GM21786 (cell line): ENCODE data around the gene FEZ2.

ENCODE experiments used
- ATAC-seq: cut with Tn5 transposase; IDR thresholded peaks from one replicate; pipeline ENCODE4 v1.9.1; 2021; ENCODE audit not compliant: unreplicated experiment

FEZ2 gene

DNA sequence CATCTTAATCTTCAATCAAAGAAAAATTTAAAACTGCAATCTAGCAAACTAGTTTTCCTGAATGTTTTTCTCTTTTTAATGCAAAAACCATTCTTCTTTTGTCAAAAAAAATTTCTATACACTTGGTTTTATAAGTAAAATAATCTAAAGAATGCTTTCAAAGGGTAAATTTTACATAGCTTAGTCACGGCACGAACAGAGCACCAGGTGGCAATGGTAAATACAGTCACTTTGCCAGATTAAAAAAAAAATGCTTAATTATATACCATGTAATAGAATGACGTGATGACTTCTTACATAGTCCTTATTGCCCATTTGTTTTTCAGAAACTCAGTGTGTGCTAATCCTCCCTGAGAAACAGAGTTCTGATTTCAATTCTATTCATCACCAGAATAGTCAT is 10.4 kb downstream of the FEZ2 start:
- no peak for ATAC-seq

DNA sequence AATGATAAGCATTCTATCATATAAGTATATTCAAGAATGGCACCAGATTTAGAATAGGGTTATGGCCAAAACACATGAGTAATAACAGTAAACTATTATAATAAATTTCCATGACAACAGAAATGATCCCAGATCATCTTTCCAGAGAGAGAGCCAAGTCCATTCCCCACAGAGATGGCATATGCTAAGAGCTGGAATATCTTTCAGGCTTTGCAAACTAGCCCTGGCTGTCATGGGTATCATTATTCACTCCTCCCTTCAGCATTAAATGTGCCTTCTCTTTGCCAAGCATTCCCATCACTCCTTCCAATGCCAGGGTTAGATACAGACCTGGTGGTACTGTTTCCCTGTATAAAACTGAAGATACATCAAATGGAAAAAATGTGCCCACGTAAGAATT is 10.9 kb downstream of the FEZ2 start:
- no peak for ATAC-seq

DNA sequence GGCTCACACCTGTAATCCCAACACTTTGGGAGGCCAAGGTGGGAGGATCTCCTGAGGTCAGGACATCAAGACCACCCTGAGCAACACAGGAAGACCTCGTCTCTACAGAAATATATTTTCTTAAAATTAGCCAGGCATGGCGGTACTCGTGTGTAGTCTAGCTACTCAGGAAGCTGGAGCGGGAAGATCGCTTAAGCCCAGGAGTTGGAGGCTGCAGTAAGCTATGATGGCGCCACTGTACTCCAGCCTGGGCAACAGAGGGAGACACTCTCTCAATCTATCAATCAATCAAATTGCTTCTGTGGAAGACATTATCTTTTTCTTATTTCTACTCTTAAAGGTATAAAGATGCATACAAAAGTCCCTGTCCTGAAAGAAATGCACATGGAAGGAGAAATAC is 11.3 kb downstream of the FEZ2 start:
- ATAC-seq, result no peak

DNA sequence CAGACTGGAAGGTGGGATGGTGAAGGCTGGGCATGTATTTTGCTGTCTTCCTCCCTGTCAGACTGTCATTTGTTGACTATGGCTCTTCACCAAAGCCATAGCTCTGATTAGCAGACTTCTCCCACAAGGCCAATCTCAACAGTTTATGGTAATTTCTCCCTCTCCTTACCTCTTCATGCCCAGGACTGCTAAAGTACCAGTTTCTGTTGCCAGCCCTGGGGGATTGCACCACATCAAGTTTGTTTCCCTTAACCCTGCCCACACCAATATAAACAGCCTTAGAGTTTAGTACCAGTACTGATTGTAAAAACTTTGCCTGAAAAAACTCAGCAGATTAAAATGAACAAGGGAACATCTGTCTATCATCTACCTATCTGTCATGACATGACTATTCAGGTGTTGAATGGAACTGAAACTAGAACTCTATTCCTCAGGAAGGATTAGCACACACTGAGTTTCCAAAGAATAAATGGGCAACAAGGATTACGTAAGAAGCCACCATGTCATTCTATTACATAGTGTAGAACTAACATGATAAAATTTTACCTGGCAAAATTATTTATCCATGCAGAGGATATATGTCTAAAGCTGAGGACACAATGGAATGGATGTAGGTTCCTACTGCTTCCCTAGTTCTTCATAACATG is 13.7 kb downstream of the FEZ2 start:
- no peak for ATAC-seq

DNA sequence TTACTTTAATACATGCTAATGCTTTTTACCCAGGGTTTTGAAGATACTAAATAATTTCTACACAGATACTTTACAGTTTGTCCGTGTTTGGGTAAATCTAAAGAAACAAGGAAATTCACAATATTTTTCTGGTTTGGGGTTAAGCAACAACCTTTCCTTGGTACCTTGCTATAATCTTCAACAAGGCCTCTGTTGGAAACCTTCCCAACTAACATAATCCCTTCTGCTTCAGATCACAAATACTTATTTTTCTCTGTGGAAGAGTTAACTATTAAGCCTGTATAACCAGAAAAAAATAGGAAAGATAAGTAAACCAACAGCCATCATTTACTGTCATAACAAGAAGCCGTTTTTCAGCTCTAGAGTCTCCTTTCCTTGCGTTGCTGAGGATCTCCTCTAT is 15.0 kb downstream of the FEZ2 start:
- no peak for ATAC-seq

DNA sequence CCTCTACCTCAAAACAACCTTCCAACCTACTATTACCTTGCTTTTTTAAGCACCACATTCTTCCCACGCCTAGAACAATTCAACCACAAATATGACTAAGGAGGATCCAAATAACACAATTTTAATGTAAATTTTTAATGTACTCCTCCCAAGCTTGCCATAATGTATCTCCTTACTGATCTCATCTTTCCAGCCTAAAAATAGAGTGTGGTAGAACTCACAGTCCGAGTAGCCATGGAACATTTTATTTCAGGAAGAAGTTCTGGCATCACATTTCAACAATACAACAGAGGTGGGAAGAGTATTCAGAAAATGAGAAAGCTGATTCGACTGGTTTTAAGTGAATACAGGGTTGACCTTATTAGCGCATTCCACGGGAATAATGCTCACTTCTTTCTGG is 15.4 kb downstream of the FEZ2 start:
- no peak for ATAC-seq

DNA sequence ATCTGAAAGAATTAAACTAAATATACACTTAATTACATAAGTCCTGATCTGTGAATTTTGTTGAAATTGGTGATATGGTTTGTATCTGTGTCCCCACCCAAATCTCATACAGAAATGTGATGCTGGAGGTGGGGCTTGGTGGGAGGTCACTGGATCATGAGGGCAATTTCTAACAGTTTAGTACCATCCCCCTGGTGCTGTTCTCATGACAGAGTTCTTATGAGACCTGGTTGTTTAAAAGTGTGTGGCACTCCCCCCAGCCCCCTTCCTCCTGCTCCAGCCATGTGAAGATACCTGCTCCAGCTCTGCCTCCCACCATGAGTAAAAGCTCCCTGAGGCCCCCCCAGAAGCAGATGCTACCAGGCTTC is 18.7 kb downstream of the FEZ2 start:
- no peak for ATAC-seq

DNA sequence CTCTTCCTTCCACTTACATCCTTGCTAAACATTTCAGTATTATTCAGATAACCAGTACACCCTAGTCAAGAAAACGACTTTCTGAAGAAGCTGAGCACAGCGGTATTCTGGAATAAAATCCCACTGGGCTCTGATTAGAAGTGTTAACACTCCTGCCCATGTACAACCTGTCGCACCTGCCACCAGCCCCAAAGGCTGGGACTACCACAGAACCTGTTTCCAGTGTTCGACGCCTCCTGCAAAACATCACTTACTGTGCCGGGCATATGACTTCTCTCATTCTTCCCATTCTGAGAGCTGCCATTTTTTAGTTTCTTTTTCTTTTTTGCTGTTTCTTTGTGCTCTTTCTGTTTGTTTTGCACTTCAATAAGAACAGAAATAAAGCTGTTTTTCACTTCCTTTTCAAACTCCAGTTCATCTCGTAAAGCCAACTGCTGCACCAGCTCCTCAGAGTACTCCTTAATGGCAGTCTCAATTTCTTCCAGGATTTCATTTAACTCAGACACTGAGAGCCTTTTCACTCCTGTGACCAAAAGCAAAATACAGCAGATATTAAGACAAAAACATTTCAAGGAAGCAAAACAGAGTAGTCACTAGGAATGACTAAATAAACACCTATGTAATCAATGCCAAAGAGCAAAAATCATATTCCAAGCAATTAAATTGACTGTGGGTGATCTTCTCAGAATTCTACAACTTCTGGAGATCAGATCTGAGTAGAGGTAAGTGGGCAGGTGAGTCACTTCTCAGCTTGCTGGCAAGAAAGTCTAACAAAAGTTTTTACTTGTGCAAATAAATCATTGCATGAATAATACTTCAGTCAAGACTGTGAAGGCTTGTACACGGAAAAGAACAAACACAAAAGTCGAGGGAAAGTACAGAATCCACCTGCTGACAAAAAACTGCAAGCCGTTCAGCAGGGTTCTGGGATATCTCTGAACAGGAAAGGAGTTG is 19.3 kb downstream of the FEZ2 start:
- no peak for ATAC-seq

DNA sequence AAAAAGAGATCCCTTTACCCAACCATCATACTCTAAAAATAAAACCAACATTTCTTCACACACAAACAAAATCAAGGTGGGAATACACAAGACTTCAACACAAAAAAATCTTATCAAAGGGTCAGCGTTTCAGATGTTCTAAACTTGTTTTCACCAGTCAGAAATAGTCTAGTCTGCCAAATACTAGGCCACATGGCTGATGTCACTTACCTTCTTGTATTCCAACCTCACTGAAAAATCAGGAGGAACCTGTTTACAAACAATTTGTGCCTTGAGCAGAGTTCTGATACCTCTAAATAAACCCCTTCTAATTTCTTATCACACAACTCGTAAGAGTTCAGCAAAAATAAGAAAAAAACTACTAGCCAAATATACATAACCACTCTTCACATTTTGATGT is 20.1 kb downstream of the FEZ2 start:
- no peak for ATAC-seq

DNA sequence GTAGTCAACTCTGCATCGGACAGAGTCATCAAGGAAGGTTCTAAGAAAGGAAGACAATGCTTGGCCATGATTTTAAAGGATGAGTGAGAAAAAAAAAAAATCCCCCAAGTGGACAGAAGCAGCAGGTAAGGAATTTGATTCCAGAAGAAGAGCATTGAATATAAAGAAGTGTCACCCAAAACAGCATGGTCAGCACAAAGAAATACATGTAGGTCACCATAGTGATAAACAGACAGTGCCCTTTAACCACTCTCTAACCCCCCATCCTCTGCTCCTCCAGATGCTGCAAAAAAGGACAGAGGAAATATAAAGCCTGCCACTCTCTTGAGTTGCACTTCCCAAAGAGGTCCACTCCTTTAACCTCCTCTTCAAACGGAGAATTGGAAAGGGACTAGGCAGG is 23.4 kb downstream of the FEZ2 start:
- ATAC-seq, result no peak

DNA sequence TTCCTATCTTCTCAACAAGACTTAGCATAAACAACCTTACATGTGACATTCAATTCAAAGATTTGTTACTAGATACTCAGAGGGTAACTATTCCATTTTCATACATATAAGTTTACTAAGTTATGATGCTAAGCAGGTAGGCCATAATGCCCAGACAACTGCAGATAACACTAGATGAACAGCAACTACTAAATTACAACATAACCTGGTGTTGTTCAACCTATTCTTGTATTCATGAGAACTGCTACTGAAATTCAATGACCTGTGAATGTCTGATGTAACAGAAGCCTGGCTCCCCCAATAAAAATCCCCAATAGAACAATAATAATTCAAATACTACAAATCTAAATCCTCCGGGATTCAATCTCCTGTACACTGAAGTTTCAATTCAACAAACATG is 24.8 kb downstream of the FEZ2 start:
- no peak for ATAC-seq

DNA sequence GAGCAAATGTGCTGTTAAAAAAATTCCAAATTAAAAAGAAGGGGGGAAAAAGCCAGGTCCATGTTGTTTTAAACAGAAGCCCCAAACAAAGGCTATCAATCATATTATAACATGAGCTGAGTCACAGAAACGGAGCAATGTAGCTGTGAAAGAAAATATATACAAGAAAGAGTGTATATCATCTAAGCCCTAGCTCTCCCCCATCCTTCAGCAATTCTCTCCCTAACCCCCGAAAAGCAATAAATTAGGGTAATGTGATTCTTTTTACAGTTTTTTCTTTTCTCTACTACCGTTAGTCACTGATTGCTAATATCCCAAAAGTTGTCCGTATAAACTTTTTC is 25.3 kb downstream of the FEZ2 start:
- ATAC-seq, result no peak

DNA sequence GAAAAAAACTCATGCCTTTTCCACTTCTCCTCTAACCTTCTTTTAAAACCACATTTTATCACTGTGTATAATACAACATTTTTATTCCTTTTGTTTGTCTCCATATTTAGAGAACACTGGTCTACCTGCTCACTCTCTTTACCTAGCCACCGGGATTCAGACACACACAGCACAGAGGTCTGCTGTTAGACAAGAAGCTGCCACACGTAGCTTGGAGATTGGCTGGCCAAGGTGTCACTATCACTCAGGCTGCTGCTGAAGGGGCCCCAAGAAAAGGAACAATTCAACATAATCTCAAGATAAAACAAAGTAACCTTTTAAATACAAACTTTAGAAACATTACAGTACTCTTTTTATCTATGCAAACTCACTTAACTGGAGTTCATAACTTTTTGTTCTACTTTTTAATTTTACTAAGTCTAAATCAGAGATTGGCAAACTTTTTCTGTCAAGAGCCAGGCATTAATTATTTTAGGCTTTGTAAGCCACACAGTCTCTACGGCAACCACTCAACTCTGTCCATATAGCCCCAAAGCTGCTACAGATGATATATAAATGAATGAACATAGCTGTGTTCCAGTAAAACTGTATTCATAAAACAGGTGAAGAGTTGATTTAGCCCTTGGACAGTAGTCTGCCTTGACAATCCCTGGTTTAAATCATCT is 25.8 kb downstream of the FEZ2 start:
- ATAC-seq, result no peak

DNA sequence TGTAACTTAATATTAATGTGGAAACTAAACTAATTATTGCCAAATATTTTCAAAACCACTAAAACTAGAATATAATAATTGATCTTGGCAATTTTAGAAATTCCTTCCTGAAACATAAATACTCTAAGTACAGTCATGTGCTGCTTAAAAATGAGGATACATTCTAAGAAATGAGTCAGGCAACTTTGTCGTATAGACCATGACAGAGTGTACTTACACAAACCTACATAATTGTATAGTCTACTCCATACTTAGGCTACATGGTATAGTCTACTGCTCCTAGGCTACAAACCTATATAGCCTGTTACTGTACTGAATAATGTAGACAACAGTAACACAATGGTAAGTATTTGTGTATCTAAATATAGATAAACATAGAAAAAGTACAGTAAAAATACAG is 27.6 kb downstream of the FEZ2 start:
- ATAC-seq, result no peak

DNA sequence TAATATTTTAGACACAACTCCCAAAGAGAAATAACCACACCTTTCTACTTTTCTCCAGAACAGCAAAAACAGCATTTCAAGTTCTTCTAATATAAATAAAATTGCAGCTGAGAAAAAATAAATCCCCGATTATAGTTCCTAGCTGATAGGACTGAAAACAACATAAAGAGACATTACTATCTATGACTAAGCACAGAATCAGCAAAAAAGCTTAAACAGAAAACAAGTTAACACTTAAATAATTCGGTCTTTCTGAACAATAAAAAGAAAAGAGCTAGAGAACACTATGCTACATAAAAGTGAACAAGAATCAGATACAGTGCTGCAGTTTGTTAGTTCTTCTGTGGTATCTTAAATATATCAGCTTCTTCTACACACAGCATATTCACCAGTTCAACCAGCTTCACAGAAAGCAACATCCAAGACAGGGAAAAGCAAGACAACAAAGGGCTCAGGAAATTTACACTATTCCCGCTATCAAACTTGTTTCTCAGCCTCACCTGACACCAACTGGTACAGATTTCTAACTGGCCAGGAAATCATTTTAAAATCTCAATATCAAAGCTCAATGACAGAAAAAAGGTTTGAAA is 28.6 kb downstream of the FEZ2 start:
- no peak for ATAC-seq

DNA sequence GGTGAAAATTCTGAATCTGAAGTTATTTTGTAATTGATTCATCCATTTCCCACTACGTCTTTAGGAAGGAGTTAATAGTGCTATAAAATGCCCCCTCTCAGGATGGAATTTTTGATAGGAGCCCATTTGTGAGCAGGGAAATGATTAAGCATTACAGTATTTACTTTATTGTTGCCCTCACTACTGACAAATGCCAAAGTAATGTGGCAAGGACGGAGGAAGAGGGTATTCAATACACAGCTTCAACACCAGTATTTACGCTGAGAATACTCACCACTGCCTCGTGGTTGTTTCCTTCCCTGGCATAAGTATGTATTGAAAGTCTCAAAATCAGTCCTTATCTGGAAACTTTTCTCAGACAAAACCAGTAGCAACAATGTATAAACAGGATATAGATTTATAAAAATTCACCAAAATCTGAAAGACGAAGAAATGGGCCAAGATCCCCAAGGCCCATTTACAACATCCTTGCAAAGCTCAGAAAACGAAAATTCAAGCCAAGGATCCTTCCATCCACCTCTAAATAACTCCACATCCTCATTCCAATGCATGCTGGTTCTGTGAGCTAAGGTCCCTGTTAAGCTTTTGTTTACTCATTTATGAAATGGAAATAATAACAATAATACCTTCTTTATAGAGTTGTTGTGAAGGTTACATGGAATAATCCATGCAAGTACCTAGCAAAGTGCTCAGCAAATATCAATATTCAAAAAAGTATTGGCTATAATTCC is 29.3 kb downstream of the FEZ2 start:
- no peak for ATAC-seq

DNA sequence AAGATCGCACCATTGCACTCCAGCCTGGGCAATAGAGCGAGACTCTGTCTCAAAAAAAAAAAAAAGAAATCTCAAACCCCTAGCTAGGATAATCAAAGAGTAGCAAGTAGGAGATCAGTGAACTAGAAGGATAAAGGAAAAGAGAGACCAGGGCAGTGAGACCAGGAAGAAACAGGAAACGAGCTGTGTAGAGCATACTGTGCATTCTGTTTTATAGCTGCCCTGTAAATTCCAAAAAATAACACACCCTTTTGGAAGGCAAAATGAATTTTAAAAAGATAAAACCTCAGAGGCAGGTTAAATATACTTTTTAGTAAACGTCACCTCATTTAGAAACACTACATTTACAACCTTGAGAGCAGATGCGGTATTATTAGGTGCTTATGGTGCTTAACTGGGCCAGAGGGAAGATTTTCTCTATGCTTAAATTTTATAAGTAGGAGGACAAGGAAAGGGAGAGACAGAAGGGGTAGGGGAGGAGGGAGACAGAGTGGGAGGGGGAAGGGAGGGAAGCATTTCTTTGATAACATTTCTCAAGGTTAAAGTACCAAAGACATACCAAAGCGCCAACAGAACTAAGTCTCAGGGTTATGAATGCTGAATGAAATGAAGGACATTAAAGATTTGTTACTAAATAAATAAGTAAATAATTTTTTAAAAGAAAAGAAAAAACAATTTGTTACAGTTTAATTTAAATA is 30.1 kb downstream of the FEZ2 start:
- ATAC-seq, result no peak

DNA sequence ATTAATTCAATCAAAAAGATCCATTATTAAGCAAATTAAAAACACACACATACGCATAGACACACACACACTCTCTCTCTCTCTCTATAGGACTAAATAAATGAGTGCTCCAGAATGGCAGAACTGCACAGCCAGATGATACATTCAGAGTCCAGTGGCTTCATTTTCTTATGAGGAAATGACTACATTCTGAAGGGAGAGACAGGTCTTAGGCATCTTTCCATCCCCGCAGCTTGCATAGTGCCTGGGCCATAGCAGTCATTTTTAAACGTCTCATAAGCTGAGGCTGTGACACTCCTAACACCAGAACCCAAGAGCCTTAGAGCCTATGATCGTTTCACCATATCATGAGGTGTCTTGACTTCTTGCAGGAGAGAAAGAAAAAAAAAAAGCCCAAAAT is 31.1 kb downstream of the FEZ2 start:
- ATAC-seq, result no peak

DNA sequence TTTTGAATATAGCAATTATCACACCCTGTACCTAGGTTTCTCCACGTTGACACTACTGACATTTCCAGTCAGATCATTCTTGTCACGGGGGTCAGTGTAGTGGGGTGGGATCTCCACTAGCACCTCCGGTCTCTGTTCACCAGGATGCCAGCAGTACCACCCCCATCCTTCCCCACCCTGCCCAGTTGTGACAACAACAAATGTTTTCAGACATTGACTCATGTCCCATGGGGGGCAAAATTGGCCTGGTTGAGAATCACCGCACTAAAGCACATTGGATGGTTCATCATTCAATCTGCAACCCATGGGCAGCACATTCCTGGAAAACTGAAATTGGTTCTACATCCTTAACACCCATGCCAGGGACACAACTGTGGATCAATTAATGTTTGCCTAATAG is 32.3 kb downstream of the FEZ2 start:
- ATAC-seq, result no peak

DNA sequence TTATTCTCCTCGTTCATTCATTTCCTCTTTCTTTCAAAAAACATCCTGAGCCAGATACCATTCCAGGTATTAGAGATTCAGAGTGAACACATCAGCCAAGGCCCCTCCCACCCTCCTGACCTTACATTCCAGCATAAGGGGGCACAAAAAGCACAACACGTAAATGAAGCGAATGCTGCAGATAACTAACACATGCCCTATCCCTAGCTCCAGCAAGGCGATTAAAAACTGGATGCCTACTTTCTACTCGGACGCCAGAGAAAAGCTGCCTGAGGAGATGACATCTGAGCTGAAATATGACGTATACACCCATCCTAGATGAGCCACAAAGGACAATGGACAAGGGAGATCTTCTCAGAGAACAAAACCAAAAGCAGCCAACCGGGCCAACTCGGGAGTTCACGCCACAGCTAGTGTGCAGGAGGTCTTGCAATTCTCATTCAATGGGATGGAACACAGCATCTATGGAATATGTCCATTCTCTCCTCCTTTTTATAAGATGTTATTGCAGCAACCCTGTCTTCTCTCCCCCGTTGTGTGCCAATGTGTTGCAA is 33.5 kb downstream of the FEZ2 start:
- ATAC-seq, result no peak
